Body of pancreas (tissue), 4 donors: ENCODE measurements around the gene CCSER2.

Experiments used
- CTCF ChIP-seq, 7 experiments: fragments of 450-650 bp in 4 of 7; fragments of 200-600 bp in 3 of 7; sonication (generic) in 3 of 7; IDR thresholded peaks; one replicate each; pipeline ENCODE4 v1.5.1; 2016 to 2019; ENCODE audit warnings: antibody characterized with exemption in 7 of 7
- POLR2A ChIP-seq, 3 donors: fragments of 450-650 bp; IDR thresholded peaks; one replicate each; pipeline ENCODE4 v1.6.1; 2016; ENCODE audit warnings: antibody characterized with exemption in 3 of 3, mild to moderate bottlenecking in 2 of 3

- no peak for TF ChIP-seq CTCF (IDR thresholded peaks at IDR 0.05)
- no peak for TF ChIP-seq POLR2A (IDR thresholded peaks at IDR 0.05)
These were observed 237.6 kb downstream of the CCSER2 start for GRCh38 chr10:84565881-84566582.
